Measurements from ENCODE around the gene RDH5. TPM values are rescaled to one million over a fixed set of nuclear protein-coding genes. Genes with fewer than 3 reads are reported as not detected.

The RDH5 gene
- total RNA-seq, 1 experiment from 2014 or later = 6.2 TPM

- Histone ChIP-seq H3K27me3 (ENCODE audit: insufficient read depth, low read length) (no peaks in the 10 kb centered on the region), H3K36me3 (ENCODE audit: control insufficient read depth in 1 of 2, insufficient read depth in 2 of 2, low read length in 2 of 2) (no peaks in the 10 kb centered on the region), H3K4me1 (ENCODE audit: control insufficient read depth in 1 of 2, insufficient read depth in 2 of 2, low read length in 2 of 2) (peaks cover 20 to 53% of the 10 kb centered on the region in 2 experiments), H3K27ac (ENCODE audit: low read depth, low read length) (no peak overlapping the region), H3K9me3 (ENCODE audit: control insufficient read depth in 1 of 2, insufficient read depth in 1 of 2, low read depth in 1 of 2, low read length in 2 of 2) (no peaks in the 10 kb centered on the region), H3K9ac (ENCODE audit: low read length) (no peak overlapping the region), H2AFZ (ENCODE audit: low read depth, low read length, poor library complexity, severe bottlenecking) (no peak overlapping the region), H4K20me1 (ENCODE audit: insufficient read depth) (no peaks in the 10 kb centered on the region), H3K79me2 (ENCODE audit: insufficient read depth, low read length) (no peaks in the 10 kb centered on the region), H3K4me2 (ENCODE audit: low read length) (peak overlapping the region; percentile 18; the same call in 1 of the 2 replicates), H3K9me2 (ENCODE audit: insufficient read depth) (no peaks in the 10 kb centered on the region), H3K4me3 (replicated peaks in 1 of 2; ENCODE audit: low read depth in 1 of 2, low read length in 2 of 2) (no peak overlapping the region)
- RAD21 ChIA-PET (ENCODE audit: low non-redundant PET in 1 of 2, low total read pairs in 2 of 2, uncharacterized antibody in 2 of 2, unreplicated experiment in 2 of 2) = interaction anchor here in 1 of 2 experiments (1.0 kb wide), 1 partner anchor 9 kb away, joined by 3 read pairs; no protein-coding TSS in a partner anchor
- DNase-seq (ENCODE audit: low read depth, low spot score) (no peak), ATAC-seq (no peak)
- POLR2A ChIA-PET = no interaction called here
- TF ChIP-seq ZNF274 (IDR thresholded peaks at IDR 0.05; ENCODE audit: low read depth, low read length) (no peak), EGR1 (IDR thresholded peaks at IDR 0.05; ENCODE audit: low read depth) (no peak), JUND (IDR thresholded peaks at IDR 0.05) (no peak), SP1 (IDR thresholded peaks at IDR 0.05; ENCODE audit: low read depth) (no peak), SIN3A (IDR thresholded peaks at IDR 0.05; ENCODE audit: low read depth) (no peak), ATF3 (IDR thresholded peaks at IDR 0.05) (no peak), POLR2AphosphoS5 (IDR thresholded peaks at IDR 0.05; ENCODE audit: low read depth, low read length) (no peak), ZBTB33 (IDR thresholded peaks at IDR 0.05; ENCODE audit: extremely low read depth, insufficient replicate concordance, low read length) (no peak), FOSL1 (IDR thresholded peaks at IDR 0.05; ENCODE audit: low read depth) (no peak), CBX3 (IDR thresholded peaks at IDR 0.05; ENCODE audit: low read depth) (no peak), RAD21 (IDR thresholded peaks at IDR 0.05; ENCODE audit: low read depth) (no peak), POLR2A (IDR thresholded peaks at IDR 0.05; ENCODE audit: borderline replicate concordance, extremely low read depth, insufficient read depth, insufficient read length) (no peak), YY1 (IDR thresholded peaks at IDR 0.05; ENCODE audit: extremely low read depth, insufficient replicate concordance, low read depth, low read length) (no peak), CTCF (IDR thresholded peaks at IDR 0.05 in 2 of 3, conservative IDR thresholded peaks at IDR 0.05 in 1 of 3; ENCODE audit: borderline replicate concordance in 1 of 3, insufficient read depth in 1 of 3, low read depth in 2 of 3, low read length in 2 of 3) (no peak), MAX (IDR thresholded peaks at IDR 0.05) (no peak), REST (IDR thresholded peaks at IDR 0.05; ENCODE audit: low read depth) (no peak), ZFX (IDR thresholded peaks at IDR 0.05) (no peak), EZH2phosphoT487 (IDR thresholded peaks at IDR 0.05; ENCODE audit: borderline replicate concordance) (no peak)
- CTCF ChIA-PET = interaction anchor here (1.1 kb wide), 1 partner anchor 9 kb away, joined by 3 read pairs; no protein-coding TSS in a partner anchor
- BruUV-seq (replicated peaks) = no TSS peak
- intact Hi-C loops (cut with micrococcal nuclease) = loop anchor here (10.0 kb wide), 1 partner anchor 381 kb away; the partner anchor contains the start of genes RPL41 and ZC3H10
Measured at GRCh38 chr12:55733858-55734257, 13.7 kb downstream of the RDH5 start.
